Raji (cell line): ENCODE data around the gene FOXP1.

Experiments used
- POLR2A ChIP-seq: IDR thresholded peaks from 2 replicates; pipeline ENCODE4 v1.6.1; 2011; ENCODE audit warnings: low read depth, low read length, control low read depth; ENCODE audit not compliant: insufficient read depth

FOXP1 gene

GRCh38 chr3:71468311-71469137, 115.0 kb downstream of the FOXP1 start:
- no peak for TF ChIP-seq POLR2A

- no peak for TF ChIP-seq POLR2A
These were observed 117.0 kb downstream of the FOXP1 start for GRCh38 chr3:71466483-71466882.

- no peak for TF ChIP-seq POLR2A
These were observed 118.0 kb downstream of the FOXP1 start for GRCh38 chr3:71465371-71466036.

- TF ChIP-seq POLR2A, result no peak
These were observed 118.9 kb downstream of the FOXP1 start for GRCh38 chr3:71464613-71465012.

GRCh38 chr3:71463617-71464016, 119.9 kb downstream of the FOXP1 start:
- TF ChIP-seq POLR2A, result no peak

- TF ChIP-seq POLR2A, result no peak
These were observed 120.9 kb downstream of the FOXP1 start for GRCh38 chr3:71462586-71462985.

- TF ChIP-seq POLR2A, result no peak
These were observed 121.6 kb downstream of the FOXP1 start for GRCh38 chr3:71461749-71462483.

GRCh38 chr3:71461114-71461513, 122.4 kb downstream of the FOXP1 start:
- TF ChIP-seq POLR2A, result no peak

- no peak for TF ChIP-seq POLR2A
These were observed 124.6 kb downstream of the FOXP1 start for GRCh38 chr3:71458895-71459294.

- TF ChIP-seq POLR2A, result no peak
These were observed 126.7 kb downstream of the FOXP1 start for GRCh38 chr3:71456826-71457225.

- TF ChIP-seq POLR2A, result no peak
These were observed 127.4 kb downstream of the FOXP1 start for GRCh38 chr3:71456156-71456555.

GRCh38 chr3:71454512-71455403, 128.8 kb downstream of the FOXP1 start:
- no peak for TF ChIP-seq POLR2A

- no peak for TF ChIP-seq POLR2A
These were observed 129.6 kb downstream of the FOXP1 start for GRCh38 chr3:71453822-71454511.

GRCh38 chr3:71453319-71453718, 130.2 kb downstream of the FOXP1 start:
- no peak for TF ChIP-seq POLR2A
